ENCODE data around the gene PYCARD.
"Not testable (repeated sequence)": the region's sequence is repeated elsewhere in the genome, so short reads cannot be mapped to it uniquely, and the experiment has no call there.

Gene PYCARD

DNA sequence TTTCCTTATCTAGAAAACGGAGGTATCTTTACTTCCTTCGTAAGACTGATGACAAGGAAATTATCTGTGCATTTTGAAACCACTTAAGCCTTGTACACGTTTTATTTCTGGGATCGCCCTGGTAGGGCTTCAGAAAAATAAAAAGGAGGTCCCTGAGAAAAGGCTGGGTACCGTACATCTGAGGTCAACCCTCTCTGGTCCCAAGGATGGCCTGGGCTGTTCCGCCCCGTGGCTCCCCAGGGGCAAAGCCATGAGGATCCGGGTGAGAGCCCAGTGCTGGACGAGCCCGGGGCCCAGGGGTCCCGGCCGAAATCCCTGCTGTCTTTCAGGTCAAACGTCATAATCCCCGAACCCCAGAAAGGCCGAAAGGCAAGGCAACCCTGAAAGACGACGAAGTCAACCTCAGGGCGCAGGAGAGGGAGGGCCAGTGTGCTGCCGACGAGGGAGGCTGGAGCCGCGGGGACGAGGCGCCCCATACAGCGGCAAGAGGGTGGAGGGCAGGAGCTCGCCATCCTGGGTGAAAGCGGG, 23.3 kb downstream of the PYCARD start:
- no peak for DNase-seq (ENCODE audit: extremely low spot score)
- CTCF ChIA-PET, result interaction anchor here (1.3 kb wide), 2 partner anchors 37 to 195 kb away, joined by 4 to 6 read pairs; no protein-coding TSS in a partner anchor
- no peak for TF ChIP-seq L3MBTL2 (conservative IDR thresholded peaks at IDR 0.05)
- TF ChIP-seq, protein P1, sequence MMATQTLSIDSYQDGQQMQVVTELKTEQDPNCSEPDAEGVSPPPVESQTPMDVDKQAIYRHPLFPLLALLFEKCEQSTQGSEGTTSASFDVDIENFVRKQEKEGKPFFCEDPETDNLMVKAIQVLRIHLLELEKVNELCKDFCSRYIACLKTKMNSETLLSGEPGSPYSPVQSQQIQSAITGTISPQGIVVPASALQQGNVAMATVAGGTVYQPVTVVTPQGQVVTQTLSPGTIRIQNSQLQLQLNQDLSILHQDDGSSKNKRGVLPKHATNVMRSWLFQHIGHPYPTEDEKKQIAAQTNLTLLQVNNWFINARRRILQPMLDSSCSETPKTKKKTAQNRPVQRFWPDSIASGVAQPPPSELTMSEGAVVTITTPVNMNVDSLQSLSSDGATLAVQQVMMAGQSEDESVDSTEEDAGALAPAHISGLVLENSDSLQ (IDR thresholded peaks at IDR 0.05), result no peak
- TF ChIP-seq NFRKB (IDR thresholded peaks at IDR 0.05), result no peak
- no peak for TF ChIP-seq ZNF384 (IDR thresholded peaks at IDR 0.05)
- TF ChIP-seq SUZ12 (IDR thresholded peaks at IDR 0.05), result no peak
- TF ChIP-seq FOXK2 (IDR thresholded peaks at IDR 0.05), result no peak
- TF ChIP-seq FOXA1 (IDR thresholded peaks at IDR 0.05), result no peak
- TF ChIP-seq LEF1 (IDR thresholded peaks at IDR 0.05; ENCODE audit: borderline replicate concordance), result no peak
- no peak for TF ChIP-seq ELF4 (IDR thresholded peaks at IDR 0.05)
- TF ChIP-seq CTBP1 (IDR thresholded peaks at IDR 0.05; ENCODE audit: borderline replicate concordance), result no peak
- TF ChIP-seq FOXM1 (IDR thresholded peaks at IDR 0.05; ENCODE audit: borderline replicate concordance), result no peak
- no peak for TF ChIP-seq HDGF (IDR thresholded peaks at IDR 0.05; ENCODE audit: borderline replicate concordance)
- TF ChIP-seq TARDBP (IDR thresholded peaks at IDR 0.05), result no peak
- TF ChIP-seq ARNT (IDR thresholded peaks at IDR 0.05), result no peak
- no peak for TF ChIP-seq SP1 (IDR thresholded peaks at IDR 0.05)
- TF ChIP-seq BHLHE40 (IDR thresholded peaks at IDR 0.05; ENCODE audit: borderline replicate concordance), result no peak
- POLR2A ChIA-PET, result interaction anchor here (0.6 to 2.6 kb wide), 35 partner anchors 8 to 534 kb away, joined by 3 to 44 read pairs (median 4); partner anchors contain the start of genes KAT8, PRSS36, PRSS8 and PYCARD

DNA sequence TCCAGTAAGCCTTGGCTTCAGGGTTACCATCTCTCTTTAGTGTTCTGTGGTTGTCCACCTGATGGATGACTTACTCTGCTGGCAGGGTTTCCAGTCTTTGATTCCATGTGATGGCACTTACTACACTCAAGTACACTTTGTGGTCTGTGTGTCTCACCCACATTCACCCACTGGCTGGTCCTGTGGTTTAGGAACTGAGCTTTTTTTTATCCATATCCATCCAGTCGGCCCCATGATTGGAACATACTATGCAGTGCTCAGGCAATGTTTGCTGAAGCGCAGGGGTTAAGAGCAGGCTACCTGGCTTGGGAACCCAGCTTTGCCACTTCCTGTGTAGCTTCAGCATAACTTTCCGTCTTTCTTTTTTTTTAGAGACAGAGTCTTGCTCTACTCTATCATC, 25.4 kb downstream of the PYCARD start:
- no peak for DNase-seq (ENCODE audit: extremely low spot score)
- TF ChIP-seq, protein P1 (IDR thresholded peaks at IDR 0.05), result no peak
- TF ChIP-seq LEF1 (IDR thresholded peaks at IDR 0.05; ENCODE audit: borderline replicate concordance) (no peak), ZNF384 (IDR thresholded peaks at IDR 0.05) (no peak)
- POLR2A ChIA-PET, result interaction anchor here (1.4 kb wide), 1 partner anchor 60 kb away, joined by 4 read pairs; the partner anchor contains the start of gene KAT8
- CTCF ChIA-PET, result no interaction called here

DNA sequence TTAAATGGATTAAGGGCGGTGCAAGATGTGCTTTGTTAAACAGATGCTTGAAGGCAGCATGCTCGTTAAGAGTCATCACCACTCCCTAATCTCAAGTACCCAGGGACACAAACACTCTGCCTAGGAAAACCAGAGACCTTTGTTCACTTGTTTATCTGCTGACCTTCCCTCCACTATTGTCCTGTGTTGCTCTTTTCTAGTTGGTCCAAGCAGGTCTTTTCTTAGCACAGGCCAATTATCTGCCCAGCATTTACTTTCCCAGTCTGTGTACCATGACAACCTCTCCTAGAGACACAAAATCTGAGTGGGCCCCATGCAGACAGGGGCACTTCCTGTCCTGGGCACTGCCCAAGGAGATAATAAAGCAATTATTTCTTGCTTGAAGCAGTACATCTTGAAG, 32.5 kb downstream of the PYCARD start:
- DNase-seq (ENCODE audit: extremely low spot score); CTCF ChIA-PET; POLR2A ChIA-PET: not testable (repeated sequence)

DNA sequence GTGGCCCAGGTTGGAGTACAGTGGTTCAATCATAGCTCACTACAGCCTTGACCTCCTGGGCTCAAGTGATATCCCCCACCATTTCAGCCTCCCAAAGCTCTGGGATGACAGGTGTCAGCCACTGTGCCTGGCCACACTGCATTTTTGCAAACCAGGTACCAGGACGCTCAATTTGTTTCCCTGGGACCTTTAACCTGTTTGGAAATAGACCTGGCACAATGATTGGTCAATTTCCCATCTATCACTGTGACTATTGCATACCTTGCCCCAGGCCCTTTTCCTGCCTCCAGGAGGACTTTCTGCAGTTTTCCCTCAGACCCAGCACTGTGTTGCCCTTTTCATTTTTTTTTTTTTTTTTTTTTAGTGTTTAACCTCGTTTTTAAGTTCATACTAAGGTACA, 33.7 kb downstream of the PYCARD start:
- POLR2A ChIA-PET, result interaction anchor here (2.1 kb wide), 1 partner anchor 11 kb away, joined by 10 read pairs; the partner anchor contains the start of gene FUS
- DNase-seq (ENCODE audit: extremely low spot score), result no peak
- CTCF ChIA-PET, result no interaction called here
- TF ChIP-seq ZNF384 (IDR thresholded peaks at IDR 0.05) (0 out of 2 replicates have a peak, but pooled peaks have one; percentile 27), FOXA1 (IDR thresholded peaks at IDR 0.05) (no peak)
- TF ChIP-seq, protein P1 (IDR thresholded peaks at IDR 0.05), result peak; percentile 36; the same call in 1 of the 2 replicates

DNA sequence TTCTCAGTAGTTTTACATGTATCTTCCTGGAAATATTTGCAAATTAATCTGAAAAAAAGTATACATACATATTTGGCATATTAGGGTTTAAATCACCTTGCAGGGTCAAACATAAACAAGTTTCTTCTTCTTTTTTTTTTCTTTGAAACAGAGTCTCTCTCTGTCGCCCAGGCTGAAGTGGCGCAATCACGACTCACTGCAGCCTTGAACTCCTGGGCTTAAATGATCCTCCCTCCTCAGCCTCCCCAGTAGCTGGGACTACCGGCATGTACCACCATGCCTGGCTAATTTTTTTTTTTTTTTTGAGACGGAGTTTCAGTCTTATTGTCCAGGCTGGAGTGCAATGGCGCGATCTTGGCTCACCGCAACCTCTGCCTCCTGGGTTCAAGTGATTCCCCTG, 35.2 kb downstream of the PYCARD start:
- POLR2A ChIA-PET, result interaction anchor here (2.1 kb wide), 1 partner anchor 13 kb away, joined by 10 read pairs; the partner anchor contains the start of gene FUS
- CTCF ChIA-PET, result no interaction called here
- TF ChIP-seq ARNT (IDR thresholded peaks at IDR 0.05), result no peak
- TF ChIP-seq TARDBP (IDR thresholded peaks at IDR 0.05), result no peak
- TF ChIP-seq ELF4 (IDR thresholded peaks at IDR 0.05), result no peak
- no peak for DNase-seq (ENCODE audit: extremely low spot score)

DNA sequence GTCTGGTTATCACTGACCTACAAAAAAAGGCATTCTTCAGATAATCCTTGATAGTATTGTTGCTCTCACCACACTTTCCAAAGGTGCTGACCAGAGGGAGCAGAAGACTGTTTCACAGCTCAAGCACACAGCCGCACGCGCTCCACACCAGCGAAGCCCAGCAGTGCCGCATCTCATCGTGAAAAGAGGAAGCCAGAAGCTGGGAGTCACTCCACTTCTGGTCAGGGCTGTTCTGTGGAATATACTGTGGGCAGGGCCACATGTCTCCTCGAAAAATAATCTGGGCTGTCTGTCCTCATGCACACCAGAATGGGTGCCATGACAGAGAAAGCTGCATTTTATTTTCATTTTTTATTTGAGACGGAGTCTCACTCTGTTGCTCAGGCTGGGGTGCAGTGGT, 45.4 kb downstream of the PYCARD start:
- no peak for DNase-seq (ENCODE audit: extremely low spot score)
- ChIA-PET POLR2A (interaction anchor here (0.9 to 2.4 kb wide), 4 partner anchors 9 to 39 kb away, joined by 4 to 20 read pairs (median 10); partner anchors contain the start of genes FUS and KAT8), CTCF (interaction anchor here (0.9 to 2.9 kb wide), 2 partner anchors 15 to 84 kb away, joined by 5 to 10 read pairs; partner anchors contain the start of gene ZNF668)
- TF ChIP-seq BHLHE40 (IDR thresholded peaks at IDR 0.05; ENCODE audit: borderline replicate concordance), result no peak
- no peak for TF ChIP-seq FOXA1 (IDR thresholded peaks at IDR 0.05)
- no peak for TF ChIP-seq SP1 (IDR thresholded peaks at IDR 0.05)
- TF ChIP-seq FOXM1 (IDR thresholded peaks at IDR 0.05; ENCODE audit: borderline replicate concordance), result no peak
- TF ChIP-seq CTBP1 (IDR thresholded peaks at IDR 0.05; ENCODE audit: borderline replicate concordance), result no peak
- TF ChIP-seq ARNT (IDR thresholded peaks at IDR 0.05), result no peak
- no peak for TF ChIP-seq NFRKB (IDR thresholded peaks at IDR 0.05)
- TF ChIP-seq ELF4 (IDR thresholded peaks at IDR 0.05), result no peak
- no peak for TF ChIP-seq ZNF384 (IDR thresholded peaks at IDR 0.05)
- TF ChIP-seq SUZ12 (IDR thresholded peaks at IDR 0.05), result no peak
